DOHH2 (cell line): ENCODE data around the gene PDGFC.

Experiments used
- H3F3A ChIP-seq: fragments of 200-600 bp; sonication (generic), shearing (Covaris generic); 2 replicates; pipeline ENCODE4 v1.6.0; 2016; ENCODE audit warnings: antibody characterized with exemption, mild to moderate bottlenecking; ENCODE audit not compliant: control insufficient read depth, insufficient read depth
- H3K27ac ChIP-seq: fragments of 200-600 bp; sonication (generic); 2 replicates; pipeline ENCODE4 v1.5.1; 2014; ENCODE audit warnings: low read depth, mild to moderate bottlenecking, low read length, moderate library complexity
- H3K27me3 ChIP-seq: fragments of 200-600 bp; sonication (generic); 2 replicates; pipeline ENCODE4 v1.6.1; 2014; ENCODE audit warnings: mild to moderate bottlenecking, low read length, mixed read lengths; ENCODE audit not compliant: control insufficient read depth
- H3K36me3 ChIP-seq: fragments of 200-600 bp; sonication (generic); 2 replicates; pipeline ENCODE4 v1.6.1; 2014; ENCODE audit warnings: mild to moderate bottlenecking, low read length, moderate library complexity, mixed read lengths; ENCODE audit not compliant: control insufficient read depth
- H3K4me1 ChIP-seq: fragments of 200-600 bp; sonication (generic); 2 replicates; pipeline ENCODE4 v1.6.1; 2014; ENCODE audit warnings: mild to moderate bottlenecking, low read length, mixed read lengths; ENCODE audit not compliant: control insufficient read depth
- H3K4me2 ChIP-seq: fragments of 200-600 bp; sonication (generic); 2 replicates; pipeline ENCODE4 v1.6.0; 2014; ENCODE audit warnings: mild to moderate bottlenecking, low read length, moderate library complexity
- H3K4me3 ChIP-seq: fragments of 200-600 bp; sonication (generic); 2 replicates; pipeline ENCODE4 v1.5.1; 2014; ENCODE audit warnings: mild to moderate bottlenecking, low read length, mixed read lengths
- H3K79me2 ChIP-seq: fragments of 200-600 bp; sonication (generic); 2 replicates; pipeline ENCODE4 v1.6.1; 2014; ENCODE audit warnings: mild to moderate bottlenecking, low read length, mixed read lengths; ENCODE audit not compliant: control insufficient read depth
- H3K9me2 ChIP-seq: fragments of 200-600 bp; sonication (generic); replicated peaks from 2 replicates; pipeline ENCODE4 v1.6.1; 2014; ENCODE audit warnings: mild to moderate bottlenecking, low read length, mixed read lengths; ENCODE audit not compliant: control insufficient read depth
- H3K9me3 ChIP-seq: fragments of 200-600 bp; sonication (generic); 2 replicates; pipeline ENCODE4 v1.6.1; 2014; ENCODE audit warnings: antibody characterized with exemption, low read length, mixed read lengths; ENCODE audit not compliant: control insufficient read depth, insufficient read depth
- H4K20me1 ChIP-seq: fragments of 200-600 bp; sonication (generic); 2 replicates; pipeline ENCODE4 v1.6.0; 2014; ENCODE audit warnings: low read depth, mild to moderate bottlenecking, antibody characterized with exemption, low read length, moderate library complexity; ENCODE audit not compliant: control insufficient read depth, insufficient read depth
- EZH2phosphoT487 ChIP-seq: fragments of 200-600 bp; sonication (generic); IDR thresholded peaks from 2 replicates; pipeline ENCODE4 v1.6.1; 2017; ENCODE audit warnings: borderline replicate concordance, mild to moderate bottlenecking, antibody characterized with exemption, low read length, moderate library complexity, mixed read lengths
- TF ChIP-seq, protein P1 (sequence below): fragments of 200-600 bp; sonication (generic); IDR thresholded peaks from one replicate; pipeline ENCODE4 v1.5.1; 2014; ENCODE audit warnings: antibody characterized with exemption, mild to moderate bottlenecking, low read depth, low read length; ENCODE audit not compliant: poor library complexity, severe bottlenecking

Gene PDGFC

DNA sequence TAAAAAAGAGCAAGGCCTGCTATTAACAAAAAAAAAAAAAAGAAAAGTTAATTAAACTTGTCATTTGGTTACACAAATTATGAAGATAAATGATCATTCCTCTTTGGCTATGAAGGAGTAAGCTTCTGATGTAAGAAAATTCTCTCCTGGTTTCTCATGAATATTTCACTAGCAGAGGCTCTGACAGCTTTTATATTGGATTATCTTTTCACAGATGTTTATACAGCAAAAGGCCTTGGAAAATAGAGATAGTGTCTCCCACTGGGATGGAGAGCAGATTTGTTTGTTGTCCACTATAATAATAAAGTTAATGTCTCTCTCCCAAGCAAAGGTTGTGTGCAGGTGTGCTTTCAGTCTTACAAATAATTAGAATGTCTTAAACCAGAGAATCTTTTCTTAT lies 40.7 kb upstream of the PDGFC start:
- no peak overlapping the region for H3K4me3 ChIP-seq
- no peaks in the 10 kb centered on the region for H3K4me1 ChIP-seq
- no peaks in the 10 kb centered on the region for H3K9me3 ChIP-seq
- no peaks in the 10 kb centered on the region for H3K36me3 ChIP-seq
- no peaks in the 10 kb centered on the region for H3K27me3 ChIP-seq
- no peaks in the 10 kb centered on the region for H3K9me2 ChIP-seq
- H3K4me2 ChIP-seq = no peak overlapping the region
- no peak overlapping the region for H3K27ac ChIP-seq
- no peaks in the 10 kb centered on the region for H3F3A ChIP-seq
- no peaks in the 10 kb centered on the region for H3K79me2 ChIP-seq
- no peaks in the 10 kb centered on the region for H4K20me1 ChIP-seq
- TF ChIP-seq EZH2phosphoT487 = no peak
- TF ChIP-seq, protein P1, sequence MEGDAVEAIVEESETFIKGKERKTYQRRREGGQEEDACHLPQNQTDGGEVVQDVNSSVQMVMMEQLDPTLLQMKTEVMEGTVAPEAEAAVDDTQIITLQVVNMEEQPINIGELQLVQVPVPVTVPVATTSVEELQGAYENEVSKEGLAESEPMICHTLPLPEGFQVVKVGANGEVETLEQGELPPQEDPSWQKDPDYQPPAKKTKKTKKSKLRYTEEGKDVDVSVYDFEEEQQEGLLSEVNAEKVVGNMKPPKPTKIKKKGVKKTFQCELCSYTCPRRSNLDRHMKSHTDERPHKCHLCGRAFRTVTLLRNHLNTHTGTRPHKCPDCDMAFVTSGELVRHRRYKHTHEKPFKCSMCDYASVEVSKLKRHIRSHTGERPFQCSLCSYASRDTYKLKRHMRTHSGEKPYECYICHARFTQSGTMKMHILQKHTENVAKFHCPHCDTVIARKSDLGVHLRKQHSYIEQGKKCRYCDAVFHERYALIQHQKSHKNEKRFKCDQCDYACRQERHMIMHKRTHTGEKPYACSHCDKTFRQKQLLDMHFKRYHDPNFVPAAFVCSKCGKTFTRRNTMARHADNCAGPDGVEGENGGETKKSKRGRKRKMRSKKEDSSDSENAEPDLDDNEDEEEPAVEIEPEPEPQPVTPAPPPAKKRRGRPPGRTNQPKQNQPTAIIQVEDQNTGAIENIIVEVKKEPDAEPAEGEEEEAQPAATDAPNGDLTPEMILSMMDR = no peak

DNA sequence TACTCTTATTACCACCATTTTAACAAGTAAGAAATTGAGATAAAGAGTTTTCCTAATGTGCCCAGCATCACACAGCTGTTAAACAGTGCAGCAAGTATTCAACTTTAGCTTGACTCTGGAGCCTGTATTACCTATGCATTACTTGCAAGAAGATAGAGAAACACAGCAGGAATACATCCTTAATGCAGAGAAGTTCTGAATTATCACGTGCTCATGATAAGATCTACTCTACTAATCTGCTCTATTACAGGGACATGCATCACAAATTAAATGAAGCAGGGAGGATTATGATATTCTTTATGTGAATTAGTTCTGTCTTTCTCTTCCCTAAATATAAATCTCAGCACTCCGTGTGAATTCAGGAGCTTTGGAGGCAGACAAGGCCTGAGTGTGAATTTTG lies 39.0 kb upstream of the PDGFC start:
- no peaks in the 10 kb centered on the region for H3K27me3 ChIP-seq
- no peaks in the 10 kb centered on the region for H3K36me3 ChIP-seq
- H3K79me2 ChIP-seq = no peaks in the 10 kb centered on the region
- H3K4me3 ChIP-seq = no peak overlapping the region
- H3K4me1 ChIP-seq = no peaks in the 10 kb centered on the region
- H4K20me1 ChIP-seq = no peaks in the 10 kb centered on the region
- no peaks in the 10 kb centered on the region for H3K9me2 ChIP-seq
- no peaks in the 10 kb centered on the region for H3F3A ChIP-seq
- H3K4me2 ChIP-seq = no peak overlapping the region
- H3K27ac ChIP-seq = no peak overlapping the region
- no peaks in the 10 kb centered on the region for H3K9me3 ChIP-seq
- TF ChIP-seq EZH2phosphoT487 = no peak
- TF ChIP-seq, protein P1 = no peak

DNA sequence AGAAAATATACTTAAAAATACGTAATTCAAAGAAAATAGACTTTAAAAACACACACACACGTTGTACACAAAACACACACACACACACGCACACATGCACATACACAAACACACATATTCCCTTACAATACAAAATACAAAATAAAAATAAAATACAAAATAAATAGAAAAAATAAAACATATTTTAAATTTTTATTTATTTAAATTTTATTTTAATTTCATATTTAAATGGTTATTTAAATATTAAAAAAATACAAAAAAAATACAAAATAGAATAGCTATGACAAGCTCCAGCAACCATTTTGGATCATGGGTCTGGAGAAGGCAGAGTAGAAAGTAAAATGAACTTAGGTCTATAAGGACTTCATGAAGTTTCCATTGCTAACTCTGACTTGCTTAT lies 34.2 kb upstream of the PDGFC start:
- no peak overlapping the region for H3K4me3 ChIP-seq
- H3K9me2 ChIP-seq = no peaks in the 10 kb centered on the region

More for the DNA sequence above, 34.2 kb upstream of the PDGFC start:
- no peak overlapping the region for H3K27ac ChIP-seq
- H3K27me3 ChIP-seq = no peaks in the 10 kb centered on the region
- TF ChIP-seq, protein P1 = no peak
- TF ChIP-seq EZH2phosphoT487 = no peak
- no peaks in the 10 kb centered on the region for H4K20me1 ChIP-seq
- H3K36me3 ChIP-seq = no peaks in the 10 kb centered on the region
- H3F3A ChIP-seq = no peaks in the 10 kb centered on the region
- no peaks in the 10 kb centered on the region for H3K9me3 ChIP-seq
- no peak overlapping the region for H3K4me2 ChIP-seq
- no peaks in the 10 kb centered on the region for H3K4me1 ChIP-seq
- no peaks in the 10 kb centered on the region for H3K79me2 ChIP-seq
